SW480 (cell line): ENCODE data around the gene HMX1.

Source experiments
- DNase-seq: peaks from one replicate; pipeline ENCODE4 v3.0.0-alpha.2; 2016; ENCODE audit warnings: low spot score

HMX1 gene

GRCh38 chr4:8871417-8872401 is at the start of gene HMX1:
Gene HMX1, minus strand, starts transcription at chr4:8871839. Its CDS starts 225 bp downstream, at chr4:8871614.
- DNase-seq: no peak

GRCh38 chr4:8920969-8921368 is 49.3 kb upstream of the HMX1 start:
- no peak for DNase-seq

- DNase-seq: no peak
These were observed 48.8 kb upstream of the HMX1 start for GRCh38 chr4:8920289-8920965.

- DNase-seq: no peak
These were observed 48.1 kb upstream of the HMX1 start for GRCh38 chr4:8919651-8920288.

- peak; percentile 37 for DNase-seq
These were observed 46.5 kb upstream of the HMX1 start for GRCh38 chr4:8917868-8918783.

- no peak for DNase-seq
These were observed 45.7 kb upstream of the HMX1 start for GRCh38 chr4:8917321-8917811.

- DNase-seq: no peak
These were observed 45.3 kb upstream of the HMX1 start for GRCh38 chr4:8916906-8917305.

- DNase-seq: no peak
These were observed 44.8 kb upstream of the HMX1 start for GRCh38 chr4:8916351-8916885.

- no peak for DNase-seq
These were observed 43.9 kb upstream of the HMX1 start for GRCh38 chr4:8915201-8916200.

GRCh38 chr4:8914461-8915171 is 43.0 kb upstream of the HMX1 start:
- DNase-seq: no peak

GRCh38 chr4:8913858-8914460 is 42.3 kb upstream of the HMX1 start:
- DNase-seq: no peak

- DNase-seq: no peak
These were observed 41.6 kb upstream of the HMX1 start for GRCh38 chr4:8913121-8913857.

- no peak for DNase-seq
These were observed 40.9 kb upstream of the HMX1 start for GRCh38 chr4:8912506-8912905.

GRCh38 chr4:8912089-8912455 is 40.4 kb upstream of the HMX1 start:
- DNase-seq: no peak

GRCh38 chr4:8911316-8912088 is 39.9 kb upstream of the HMX1 start:
- no peak for DNase-seq

GRCh38 chr4:8910822-8911315 is 39.2 kb upstream of the HMX1 start:
- DNase-seq: no peak
